ENCODE results near the gene STIMATE.

STIMATE gene

DNA sequence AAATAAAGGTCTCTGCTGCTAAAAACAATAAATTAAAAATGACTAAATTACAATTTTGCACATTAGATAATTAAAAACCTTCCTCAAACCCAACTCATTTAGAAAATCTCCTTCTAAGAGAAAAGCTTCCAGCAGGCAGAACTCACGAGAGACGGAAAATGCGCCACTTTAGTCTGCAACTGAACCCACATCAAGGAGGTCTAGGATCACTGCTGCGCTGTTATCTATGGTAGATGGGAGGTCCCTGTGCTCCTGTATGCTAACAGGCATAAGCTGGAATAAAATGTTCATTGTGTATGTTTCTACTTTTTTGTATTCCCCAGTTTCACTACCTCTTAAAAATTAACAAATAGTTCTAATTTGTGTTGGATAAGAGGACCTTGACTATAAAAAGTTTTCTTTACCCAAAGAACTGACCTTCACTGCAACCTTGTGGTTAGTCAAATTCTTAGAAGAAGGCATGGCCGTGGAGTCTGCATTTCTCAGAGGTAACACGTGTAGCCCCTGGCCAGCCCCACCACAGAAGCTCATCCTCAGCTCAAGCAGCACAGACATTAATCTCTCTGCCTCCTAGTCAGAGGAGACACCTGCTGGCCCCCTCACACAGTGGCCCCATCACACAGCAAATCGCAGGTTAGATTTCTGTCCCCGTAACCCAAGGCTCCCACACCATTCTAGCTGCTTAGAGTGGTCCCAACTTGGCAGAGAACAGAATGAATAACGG lies 22.3 kb downstream of the STIMATE start:
- TF ChIP-seq KLF9 (tag by site-specific recombination; IDR thresholded peaks at IDR 0.05; ENCODE audit: low read depth) (no peak), ZNF391 (tag by site-specific recombination; IDR thresholded peaks at IDR 0.05; ENCODE audit: borderline replicate concordance, low read depth) (no peak), ZFHX2 (tag by site-specific recombination; conservative IDR thresholded peaks at IDR 0.05) (no peak), ZNF530 (tag by site-specific recombination; IDR thresholded peaks at IDR 0.05; ENCODE audit: low read depth) (no peak), ZFP3 (tag by site-specific recombination; IDR thresholded peaks at IDR 0.05; ENCODE audit: low read depth) (no peak), ZNF48 (tag by site-specific recombination; IDR thresholded peaks at IDR 0.05) (no peak), SP2 (tag by site-specific recombination; IDR thresholded peaks at IDR 0.05) (no peak), ZNF214 (tag by site-specific recombination; IDR thresholded peaks at IDR 0.05; ENCODE audit: borderline replicate concordance) (no peak), ZNF571 (tag by site-specific recombination; IDR thresholded peaks at IDR 0.05) (no peak), MZF1 (tag by site-specific recombination; IDR thresholded peaks at IDR 0.05; ENCODE audit: borderline replicate concordance) (no peak), ZNF394 (tag by site-specific recombination; IDR thresholded peaks at IDR 0.05; ENCODE audit: borderline replicate concordance) (no peak), ZNF585B (tag by site-specific recombination; IDR thresholded peaks at IDR 0.05) (no peak), ZNF843 (tag by site-specific recombination; IDR thresholded peaks at IDR 0.05) (no peak), EGR2 (tag by site-specific recombination; IDR thresholded peaks at IDR 0.05; ENCODE audit: low read depth) (no peak)
- TF ChIP-seq, protein P1, sequence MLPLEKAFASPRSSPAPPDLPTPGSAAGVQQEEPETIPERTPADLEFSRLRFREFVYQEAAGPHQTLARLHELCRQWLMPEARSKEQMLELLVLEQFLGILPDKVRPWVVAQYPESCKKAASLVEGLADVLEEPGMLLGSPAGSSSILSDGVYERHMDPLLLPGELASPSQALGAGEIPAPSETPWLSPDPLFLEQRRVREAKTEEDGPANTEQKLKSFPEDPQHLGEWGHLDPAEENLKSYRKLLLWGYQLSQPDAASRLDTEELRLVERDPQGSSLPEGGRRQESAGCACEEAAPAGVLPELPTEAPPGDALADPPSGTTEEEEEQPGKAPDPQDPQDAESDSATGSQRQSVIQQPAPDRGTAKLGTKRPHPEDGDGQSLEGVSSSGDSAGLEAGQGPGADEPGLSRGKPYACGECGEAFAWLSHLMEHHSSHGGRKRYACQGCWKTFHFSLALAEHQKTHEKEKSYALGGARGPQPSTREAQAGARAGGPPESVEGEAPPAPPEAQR (tag by site-specific recombination; IDR thresholded peaks at IDR 0.05): no peak
- TF ChIP-seq, protein P2, sequence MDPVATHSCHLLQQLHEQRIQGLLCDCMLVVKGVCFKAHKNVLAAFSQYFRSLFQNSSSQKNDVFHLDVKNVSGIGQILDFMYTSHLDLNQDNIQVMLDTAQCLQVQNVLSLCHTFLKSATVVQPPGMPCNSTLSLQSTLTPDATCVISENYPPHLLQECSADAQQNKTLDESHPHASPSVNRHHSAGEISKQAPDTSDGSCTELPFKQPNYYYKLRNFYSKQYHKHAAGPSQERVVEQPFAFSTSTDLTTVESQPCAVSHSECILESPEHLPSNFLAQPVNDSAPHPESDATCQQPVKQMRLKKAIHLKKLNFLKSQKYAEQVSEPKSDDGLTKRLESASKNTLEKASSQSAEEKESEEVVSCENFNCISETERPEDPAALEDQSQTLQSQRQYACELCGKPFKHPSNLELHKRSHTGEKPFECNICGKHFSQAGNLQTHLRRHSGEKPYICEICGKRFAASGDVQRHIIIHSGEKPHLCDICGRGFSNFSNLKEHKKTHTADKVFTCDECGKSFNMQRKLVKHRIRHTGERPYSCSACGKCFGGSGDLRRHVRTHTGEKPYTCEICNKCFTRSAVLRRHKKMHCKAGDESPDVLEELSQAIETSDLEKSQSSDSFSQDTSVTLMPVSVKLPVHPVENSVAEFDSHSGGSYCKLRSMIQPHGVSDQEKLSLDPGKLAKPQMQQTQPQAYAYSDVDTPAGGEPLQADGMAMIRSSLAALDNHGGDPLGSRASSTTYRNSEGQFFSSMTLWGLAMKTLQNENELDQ (tag by site-specific recombination; IDR thresholded peaks at IDR 0.05; ENCODE audit: low read depth): no peak
- TF ChIP-seq, protein P3, sequence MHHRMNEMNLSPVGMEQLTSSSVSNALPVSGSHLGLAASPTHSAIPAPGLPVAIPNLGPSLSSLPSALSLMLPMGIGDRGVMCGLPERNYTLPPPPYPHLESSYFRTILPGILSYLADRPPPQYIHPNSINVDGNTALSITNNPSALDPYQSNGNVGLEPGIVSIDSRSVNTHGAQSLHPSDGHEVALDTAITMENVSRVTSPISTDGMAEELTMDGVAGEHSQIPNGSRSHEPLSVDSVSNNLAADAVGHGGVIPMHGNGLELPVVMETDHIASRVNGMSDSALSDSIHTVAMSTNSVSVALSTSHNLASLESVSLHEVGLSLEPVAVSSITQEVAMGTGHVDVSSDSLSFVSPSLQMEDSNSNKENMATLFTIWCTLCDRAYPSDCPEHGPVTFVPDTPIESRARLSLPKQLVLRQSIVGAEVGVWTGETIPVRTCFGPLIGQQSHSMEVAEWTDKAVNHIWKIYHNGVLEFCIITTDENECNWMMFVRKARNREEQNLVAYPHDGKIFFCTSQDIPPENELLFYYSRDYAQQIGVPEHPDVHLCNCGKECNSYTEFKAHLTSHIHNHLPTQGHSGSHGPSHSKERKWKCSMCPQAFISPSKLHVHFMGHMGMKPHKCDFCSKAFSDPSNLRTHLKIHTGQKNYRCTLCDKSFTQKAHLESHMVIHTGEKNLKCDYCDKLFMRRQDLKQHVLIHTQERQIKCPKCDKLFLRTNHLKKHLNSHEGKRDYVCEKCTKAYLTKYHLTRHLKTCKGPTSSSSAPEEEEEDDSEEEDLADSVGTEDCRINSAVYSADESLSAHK (tag by site-specific recombination; IDR thresholded peaks at IDR 0.05): no peak
- TF ChIP-seq, protein P4, sequence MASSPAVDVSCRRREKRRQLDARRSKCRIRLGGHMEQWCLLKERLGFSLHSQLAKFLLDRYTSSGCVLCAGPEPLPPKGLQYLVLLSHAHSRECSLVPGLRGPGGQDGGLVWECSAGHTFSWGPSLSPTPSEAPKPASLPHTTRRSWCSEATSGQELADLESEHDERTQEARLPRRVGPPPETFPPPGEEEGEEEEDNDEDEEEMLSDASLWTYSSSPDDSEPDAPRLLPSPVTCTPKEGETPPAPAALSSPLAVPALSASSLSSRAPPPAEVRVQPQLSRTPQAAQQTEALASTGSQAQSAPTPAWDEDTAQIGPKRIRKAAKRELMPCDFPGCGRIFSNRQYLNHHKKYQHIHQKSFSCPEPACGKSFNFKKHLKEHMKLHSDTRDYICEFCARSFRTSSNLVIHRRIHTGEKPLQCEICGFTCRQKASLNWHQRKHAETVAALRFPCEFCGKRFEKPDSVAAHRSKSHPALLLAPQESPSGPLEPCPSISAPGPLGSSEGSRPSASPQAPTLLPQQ (tag by site-specific recombination; IDR thresholded peaks at IDR 0.05): no peak
- peaks cover 0 to 5% of the 10 kb centered on the region in 2 experiments; a peak in 1 of 3 replicates for H3K36me3 ChIP-seq (ENCODE audit: control insufficient read depth in 2 of 2, insufficient read depth in 1 of 2, low read length in 2 of 2)
- no peak overlapping the region for H3K4me3 ChIP-seq (ENCODE audit: low read depth, low read length)
- ChIA-PET CTCF (no interaction called here), POLR2A (interaction anchor here (0.6 kb wide), 1 partner anchor 94 kb away, joined by 4 read pairs; no protein-coding TSS in a partner anchor)
- no peak overlapping the region for H3K27ac ChIP-seq (ENCODE audit: extremely low read depth, low read depth, low read length)
- H3K9me3 ChIP-seq (ENCODE audit: control insufficient read depth, insufficient read depth, low read depth, low read length): no peaks in the 10 kb centered on the region
- no peaks in the 10 kb centered on the region for H3K4me1 ChIP-seq (ENCODE audit: control insufficient read depth, insufficient read depth, low read length)

All from HEK293 (cell line).